Measurements from ENCODE around the gene RALGAPA2. TPM values are rescaled to one million over a fixed set of nuclear protein-coding genes. Genes with fewer than 3 reads are reported as not detected.

The RALGAPA2 gene
- total RNA-seq, 2 experiments from 2014 or later, result 11.7 to 16.0 TPM

DNA sequence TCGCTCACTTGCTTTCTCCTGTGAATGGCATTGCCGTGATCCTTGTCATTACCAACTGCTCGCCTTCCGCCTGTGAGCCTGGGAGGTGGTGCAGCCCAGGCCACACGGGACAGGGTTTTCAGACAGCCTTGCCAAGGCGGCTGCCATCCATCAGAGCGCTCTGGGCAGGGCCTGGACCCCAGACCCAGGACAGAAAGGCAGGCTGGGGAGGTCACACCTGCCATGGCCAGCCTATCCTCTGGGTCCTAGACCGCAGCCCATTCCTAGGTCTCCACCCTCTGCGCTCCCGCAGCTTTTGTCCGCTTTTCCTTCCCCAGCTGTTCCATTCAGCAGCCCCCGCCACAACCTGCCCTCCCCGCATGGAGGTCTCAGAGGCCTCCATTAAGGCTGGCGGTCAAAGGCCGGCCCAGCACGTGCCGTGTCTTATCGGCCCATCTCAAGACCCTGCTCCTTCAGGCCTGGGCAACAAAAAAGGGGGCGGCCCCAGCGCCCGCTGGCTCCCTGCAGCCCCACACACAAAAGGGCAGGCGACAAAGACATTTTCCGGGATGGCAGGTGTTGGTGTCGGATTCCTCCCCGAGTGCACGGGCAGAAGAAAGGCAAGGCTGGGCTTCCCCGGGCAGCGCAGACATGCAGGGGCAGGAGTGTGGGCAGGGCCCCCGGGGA, 316.4 kb downstream of the RALGAPA2 start:
- Mint-ChIP-seq H3K9me3 (ENCODE audit: low read depth) (no peaks in the 10 kb centered on the region), H3K27ac (no peak overlapping the region), H3K27me3 (no peaks in the 10 kb centered on the region), H3K4me1 (no peaks in the 10 kb centered on the region), H3K4me3 (no peak overlapping the region), H3K36me3 (no peaks in the 10 kb centered on the region)
- ATAC-seq (no peak), DNase-seq (no peak)
- CTCF ChIA-PET, result no interaction called here

DNA sequence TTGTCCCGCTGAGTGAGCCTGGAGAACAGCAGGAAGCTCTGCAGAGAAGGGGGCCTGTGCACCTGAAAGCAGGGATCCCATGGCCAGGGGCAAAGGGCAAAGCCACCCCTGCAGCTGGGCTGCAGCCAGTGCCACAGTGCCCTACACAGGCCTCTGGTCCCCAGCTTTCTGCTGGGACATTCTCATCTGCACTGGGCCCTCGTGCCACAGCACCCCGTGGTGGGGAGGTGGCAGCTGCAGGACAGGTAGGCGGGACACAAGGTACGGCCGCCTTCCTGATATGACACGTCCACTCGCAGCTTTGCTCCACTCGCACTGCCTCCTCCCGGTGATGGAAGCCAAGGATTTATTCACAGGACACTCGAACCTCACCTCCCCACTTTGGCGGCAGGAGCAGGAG, 317.4 kb downstream of the RALGAPA2 start:
- ATAC-seq (no peak), DNase-seq (no peak)
- Mint-ChIP-seq H3K27me3 (no peaks in the 10 kb centered on the region), H3K36me3 (no peaks in the 10 kb centered on the region), H3K9me3 (ENCODE audit: low read depth) (no peaks in the 10 kb centered on the region), H3K27ac (no peak overlapping the region), H3K4me3 (no peak overlapping the region), H3K4me1 (no peaks in the 10 kb centered on the region)
- CTCF ChIA-PET, result no interaction called here

DNA sequence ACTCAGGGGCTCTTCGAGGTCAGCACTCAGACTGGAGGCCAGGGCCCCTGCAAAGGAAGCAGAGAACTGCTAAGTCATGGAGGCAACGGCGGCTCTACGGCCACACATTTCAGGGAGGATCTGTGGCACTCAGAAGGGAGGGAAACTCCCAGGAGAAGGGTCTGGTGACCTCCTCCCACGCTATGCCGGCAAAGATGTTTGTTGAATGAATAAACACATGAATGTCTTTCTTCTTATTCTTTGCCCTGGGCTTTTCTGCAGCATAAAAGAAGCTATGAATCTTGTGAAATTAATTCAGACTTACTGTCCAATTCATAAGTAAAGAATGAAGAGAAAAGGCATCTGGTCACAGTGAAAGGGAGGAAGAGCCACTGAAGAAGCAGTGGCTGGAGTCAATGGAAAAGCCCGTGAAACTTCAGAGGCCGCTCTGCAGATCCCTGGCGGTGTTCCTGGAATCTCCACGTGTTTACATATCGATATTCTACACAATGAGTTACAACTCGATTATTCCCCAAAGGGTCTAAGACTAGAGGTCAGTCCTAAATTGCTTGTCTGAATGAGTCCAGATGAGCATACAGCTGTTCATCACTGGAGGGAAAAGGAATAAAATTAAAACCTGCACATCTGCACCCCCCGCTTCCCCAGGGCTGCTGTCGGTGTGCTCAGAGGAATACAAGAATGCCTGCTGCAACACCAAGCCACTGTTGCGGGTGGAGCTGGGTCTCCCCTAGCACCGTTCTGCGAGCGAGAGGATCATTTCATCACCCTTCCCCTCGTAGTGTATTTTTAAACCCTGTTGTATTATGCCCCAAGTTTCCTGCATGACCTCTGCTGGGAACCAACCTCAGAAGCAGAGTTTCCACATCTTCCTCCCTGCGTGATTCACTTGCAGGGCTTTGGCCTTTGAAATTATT, 319.0 kb downstream of the RALGAPA2 start:
- CTCF ChIA-PET, result interaction anchor here (0.9 kb wide), 1 partner anchor 168 kb away, joined by 3 read pairs; no protein-coding TSS in a partner anchor
- no peak overlapping the region for H3K4me3 Mint-ChIP-seq
- no peak overlapping the region for H3K27ac Mint-ChIP-seq
- H3K27me3 Mint-ChIP-seq, result no peaks in the 10 kb centered on the region
- no peak for ATAC-seq
- DNase-seq, result no peak
- H3K36me3 Mint-ChIP-seq, result no peaks in the 10 kb centered on the region
- no peaks in the 10 kb centered on the region for H3K4me1 Mint-ChIP-seq
- no peaks in the 10 kb centered on the region for H3K9me3 Mint-ChIP-seq (ENCODE audit: low read depth)

DNA sequence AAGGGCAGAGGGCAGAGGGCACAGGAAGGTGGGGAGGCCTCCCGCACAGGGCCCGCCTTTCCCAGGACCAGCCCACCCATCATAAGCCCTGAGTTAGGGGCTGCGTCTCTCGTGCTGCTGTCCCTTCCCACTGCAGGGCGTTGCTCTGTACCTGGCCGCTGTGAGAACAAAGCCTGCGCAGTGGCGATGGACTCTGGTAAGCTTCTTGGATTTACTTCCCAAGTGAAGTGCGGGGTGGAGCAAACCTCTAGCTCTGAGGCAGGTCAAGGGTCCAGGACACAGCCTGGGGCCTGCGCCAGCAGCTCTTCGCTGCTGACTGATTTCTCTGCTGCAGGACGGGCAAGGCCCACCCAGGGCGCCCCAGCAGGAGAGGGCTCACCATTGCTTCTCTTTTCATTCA, 320.7 kb downstream of the RALGAPA2 start:
- H3K9me3 Mint-ChIP-seq (ENCODE audit: low read depth), result no peaks in the 10 kb centered on the region
- CTCF ChIA-PET, result no interaction called here
- no peak overlapping the region for H3K4me3 Mint-ChIP-seq
- DNase-seq, result no peak
- no peaks in the 10 kb centered on the region for H3K4me1 Mint-ChIP-seq
- no peaks in the 10 kb centered on the region for H3K36me3 Mint-ChIP-seq
- no peak for ATAC-seq
- no peak overlapping the region for H3K27ac Mint-ChIP-seq
- H3K27me3 Mint-ChIP-seq, result no peaks in the 10 kb centered on the region

DNA sequence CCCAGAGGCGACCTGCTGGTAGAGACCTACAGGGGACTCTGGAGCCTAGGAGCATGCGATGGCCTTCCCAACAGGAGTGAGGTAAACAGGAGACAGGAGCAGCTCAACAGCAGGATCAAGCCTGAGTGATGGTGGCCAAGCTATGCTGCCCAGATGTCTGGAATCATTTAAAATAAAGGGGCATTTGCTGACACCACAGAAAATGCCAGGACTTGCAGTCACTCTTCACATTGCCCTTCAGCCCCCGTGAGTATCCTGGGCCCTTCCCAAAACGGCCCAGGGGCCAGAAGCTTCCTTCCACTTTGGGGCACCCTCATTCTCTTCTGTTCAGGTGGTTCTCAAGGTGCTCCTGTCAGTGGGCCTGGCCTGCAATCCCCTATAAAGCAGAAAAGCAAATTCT, 321.3 kb downstream of the RALGAPA2 start:
- no peak for DNase-seq
- no peaks in the 10 kb centered on the region for H3K9me3 Mint-ChIP-seq (ENCODE audit: low read depth)
- H3K27me3 Mint-ChIP-seq, result no peaks in the 10 kb centered on the region
- H3K36me3 Mint-ChIP-seq, result no peaks in the 10 kb centered on the region
- CTCF ChIA-PET, result no interaction called here
- no peak for ATAC-seq
- no peak overlapping the region for H3K4me3 Mint-ChIP-seq
- H3K4me1 Mint-ChIP-seq, result no peaks in the 10 kb centered on the region
- H3K27ac Mint-ChIP-seq, result no peak overlapping the region

DNA sequence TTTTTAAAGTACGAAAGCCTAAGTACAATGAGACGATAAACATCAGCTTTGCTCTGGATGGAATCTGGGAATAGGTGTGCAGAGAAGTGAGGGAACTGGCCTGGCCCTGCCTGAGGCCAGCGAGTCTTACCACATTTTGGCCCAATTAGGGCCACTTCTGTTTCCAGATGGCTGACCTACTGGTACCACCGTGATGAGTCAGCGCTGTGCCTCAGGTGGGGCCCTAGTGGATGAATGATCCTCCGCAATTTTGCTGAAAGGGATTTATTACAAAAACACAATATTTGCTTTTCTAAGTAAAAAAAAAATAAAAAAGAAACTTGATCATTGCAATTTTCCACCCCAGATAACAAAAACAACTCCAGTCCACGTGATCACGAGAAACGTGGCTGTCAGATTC, 322.1 kb downstream of the RALGAPA2 start:
- Mint-ChIP-seq H3K4me3 (no peak overlapping the region), H3K9me3 (ENCODE audit: low read depth) (no peaks in the 10 kb centered on the region), H3K27ac (no peak overlapping the region), H3K27me3 (no peaks in the 10 kb centered on the region), H3K36me3 (no peaks in the 10 kb centered on the region), H3K4me1 (no peaks in the 10 kb centered on the region)
- ATAC-seq, result no peak
- CTCF ChIA-PET, result no interaction called here
- no peak for DNase-seq

DNA sequence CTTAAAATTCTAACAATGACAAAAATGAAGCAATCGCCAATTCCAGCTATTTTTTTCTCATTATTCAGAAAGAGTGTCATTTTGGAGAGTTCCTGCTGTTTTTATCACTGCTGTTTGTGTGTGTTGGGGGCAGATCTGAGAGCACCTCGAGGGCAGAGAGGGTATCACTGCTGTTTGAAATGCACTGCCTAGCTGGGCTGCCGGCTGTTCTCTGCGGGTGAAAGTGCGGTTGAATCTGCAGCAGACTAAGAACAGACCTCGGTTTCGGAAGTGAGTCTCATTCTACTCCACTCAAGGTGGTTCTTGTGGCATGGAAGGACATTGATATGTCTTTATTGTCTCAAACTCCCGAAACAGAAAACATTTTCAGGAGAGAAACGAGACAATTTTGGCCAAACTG, 326.3 kb downstream of the RALGAPA2 start:
- CTCF ChIA-PET, result no interaction called here
- no peaks in the 10 kb centered on the region for H3K4me1 Mint-ChIP-seq
- H3K27ac Mint-ChIP-seq, result no peak overlapping the region
- H3K27me3 Mint-ChIP-seq, result peaks cover 4% of the 10 kb centered on the region
- no peaks in the 10 kb centered on the region for H3K9me3 Mint-ChIP-seq (ENCODE audit: low read depth)
- H3K36me3 Mint-ChIP-seq, result no peaks in the 10 kb centered on the region
- no peak overlapping the region for H3K4me3 Mint-ChIP-seq
- DNase-seq (no peak), ATAC-seq (no peak)

DNA sequence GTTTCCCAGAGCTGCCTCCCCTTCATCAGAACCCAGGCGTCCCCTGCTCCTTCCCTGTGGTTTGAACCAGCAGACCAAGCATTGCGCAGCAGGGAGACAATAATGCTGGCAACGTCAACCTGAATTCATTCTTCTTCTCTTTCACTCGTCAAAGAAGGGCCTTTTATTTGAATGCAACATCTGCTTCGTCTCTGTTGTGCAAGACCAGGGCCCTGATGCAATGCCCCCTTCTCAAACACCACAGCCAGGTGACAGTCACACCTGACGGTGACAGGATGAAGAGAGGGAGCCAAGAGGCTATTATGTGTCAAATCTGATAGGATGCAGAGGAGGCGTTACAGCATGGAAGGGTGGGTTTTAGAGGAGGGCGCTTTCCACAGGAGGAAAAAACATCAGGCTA, 336.6 kb downstream of the RALGAPA2 start:
- no peak overlapping the region for H3K4me3 Mint-ChIP-seq
- no peaks in the 10 kb centered on the region for H3K4me1 Mint-ChIP-seq
- CTCF ChIA-PET, result no interaction called here
- peaks cover 55% of the 10 kb centered on the region for H3K27me3 Mint-ChIP-seq
- H3K9me3 Mint-ChIP-seq (ENCODE audit: low read depth), result peaks cover under 1% of the 10 kb centered on the region
- DNase-seq (no peak), ATAC-seq (no peak)
- no peak overlapping the region for H3K27ac Mint-ChIP-seq
- no peaks in the 10 kb centered on the region for H3K36me3 Mint-ChIP-seq

DNA sequence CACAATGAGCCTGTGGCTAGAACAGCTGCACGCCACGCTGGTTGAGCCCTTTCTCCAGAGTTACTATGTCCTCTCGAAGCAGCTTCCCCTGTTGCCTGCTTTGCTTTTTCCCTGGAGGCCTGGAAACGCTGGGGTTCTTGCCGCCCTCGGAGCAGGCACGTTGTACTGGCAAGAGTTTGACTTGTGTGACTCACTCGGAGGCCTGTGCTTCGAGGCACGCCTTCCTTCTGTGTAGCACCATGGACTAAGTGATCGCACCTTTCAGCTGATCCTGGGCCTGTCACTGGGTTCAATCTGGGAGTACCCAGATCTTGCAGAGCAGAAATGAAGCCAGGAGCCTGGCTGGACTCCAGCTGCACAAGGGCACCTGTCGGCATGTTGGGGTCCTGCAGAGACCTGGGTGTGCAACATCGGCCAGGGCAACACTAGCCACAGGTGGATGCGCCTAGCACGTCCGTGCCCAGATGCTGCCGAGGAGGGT, 339.3 kb downstream of the RALGAPA2 start:
- no peak overlapping the region for H3K27ac Mint-ChIP-seq
- no peaks in the 10 kb centered on the region for H3K9me3 Mint-ChIP-seq (ENCODE audit: low read depth)
- CTCF ChIA-PET, result no interaction called here
- H3K4me3 Mint-ChIP-seq, result no peak overlapping the region
- peaks cover 64% of the 10 kb centered on the region for H3K27me3 Mint-ChIP-seq
- H3K4me1 Mint-ChIP-seq, result peaks cover 4% of the 10 kb centered on the region
- DNase-seq (no peak), ATAC-seq (no peak)
- no peaks in the 10 kb centered on the region for H3K36me3 Mint-ChIP-seq

DNA sequence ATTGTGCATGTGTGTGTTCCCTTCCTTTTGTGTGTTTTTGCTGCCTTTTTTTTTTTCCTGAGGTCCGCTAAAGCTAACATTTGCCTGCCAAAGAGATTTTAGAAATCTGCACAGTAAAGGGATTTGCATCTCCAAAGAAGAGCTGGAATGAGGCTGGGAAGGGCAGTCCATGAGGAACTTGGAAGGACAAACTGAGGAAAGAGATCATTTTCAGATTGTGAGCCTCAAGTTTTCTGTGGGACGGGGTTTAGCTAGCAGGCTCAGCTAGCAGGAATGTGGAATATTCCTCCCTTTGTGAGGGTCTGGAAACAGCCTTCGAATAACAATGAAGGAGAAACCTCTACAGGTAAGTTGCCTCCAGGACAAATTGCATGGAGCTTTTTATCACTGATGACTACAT, 340.8 kb downstream of the RALGAPA2 start:
- H3K9me3 Mint-ChIP-seq (ENCODE audit: low read depth), result no peaks in the 10 kb centered on the region

DNA sequence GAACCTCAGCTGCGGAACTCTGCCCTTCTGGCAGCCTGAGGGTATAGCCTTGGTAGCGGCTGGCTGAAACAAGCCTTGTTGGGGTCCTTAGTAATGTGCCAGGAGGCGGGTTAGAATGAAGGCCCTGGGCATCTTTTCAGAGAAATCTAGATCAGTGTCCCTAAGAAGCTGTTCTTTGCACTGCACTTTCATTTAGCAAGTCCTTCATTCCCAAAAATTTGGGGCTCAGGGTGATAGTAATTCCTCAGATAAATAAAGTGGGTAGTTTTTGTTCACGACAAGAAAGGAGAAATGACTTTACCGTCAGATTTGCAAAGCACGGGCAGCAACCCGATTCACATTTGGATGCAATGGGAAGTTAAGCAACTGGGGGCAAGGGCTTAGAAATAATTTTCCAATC, 341.4 kb downstream of the RALGAPA2 start:
- CTCF ChIA-PET, result interaction anchor here (1.2 to 1.8 kb wide), 3 partner anchors 223 to 865 kb away, joined by 3 to 5 read pairs (median 4); no protein-coding TSS in a partner anchor
- no peak for DNase-seq
- Mint-ChIP-seq H3K4me3 (no peak overlapping the region), H3K27me3 (peaks cover 76% of the 10 kb centered on the region), H3K27ac (no peak overlapping the region), H3K36me3 (no peaks in the 10 kb centered on the region), H3K9me3 (ENCODE audit: low read depth) (no peaks in the 10 kb centered on the region), H3K4me1 (peaks cover 6% of the 10 kb centered on the region)
- no peak for ATAC-seq

More for the DNA sequence above, 340.8 kb downstream of the RALGAPA2 start:
- ATAC-seq (no peak), DNase-seq (no peak)
- peaks cover 74% of the 10 kb centered on the region for H3K27me3 Mint-ChIP-seq
- peaks cover 6% of the 10 kb centered on the region for H3K4me1 Mint-ChIP-seq
- H3K4me3 Mint-ChIP-seq, result no peak overlapping the region
- no peaks in the 10 kb centered on the region for H3K36me3 Mint-ChIP-seq
- CTCF ChIA-PET, result interaction anchor here (0.7 to 1.8 kb wide), 3 partner anchors 202 to 489 kb away, joined by 3 to 5 read pairs (median 3); no protein-coding TSS in a partner anchor
- H3K27ac Mint-ChIP-seq, result no peak overlapping the region

DNA sequence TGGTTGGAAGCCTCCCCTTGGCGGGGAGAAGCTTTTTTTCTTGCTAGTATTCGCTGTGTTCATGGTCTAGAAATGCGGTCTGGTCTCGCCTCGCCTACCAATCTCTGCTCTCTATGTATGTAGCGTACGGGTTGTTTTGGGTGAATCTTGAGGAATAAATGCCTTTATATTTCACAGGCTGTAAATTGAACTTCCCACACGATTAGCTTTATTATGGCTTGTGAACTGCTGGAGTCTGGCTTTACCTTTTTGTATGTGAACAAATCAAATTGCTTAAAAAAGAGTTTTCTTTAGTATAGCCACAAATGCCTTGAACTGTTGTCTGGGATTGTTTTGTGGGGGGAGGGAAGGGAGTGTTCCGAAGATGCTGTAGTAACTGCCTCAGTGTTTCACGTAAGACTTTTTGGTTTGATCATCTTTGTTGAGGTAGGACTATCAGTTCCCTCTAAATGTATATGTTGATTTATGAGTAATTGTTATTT, 342.3 kb downstream of the RALGAPA2 start:
- no peaks in the 10 kb centered on the region for H3K36me3 Mint-ChIP-seq
- no peaks in the 10 kb centered on the region for H3K9me3 Mint-ChIP-seq (ENCODE audit: low read depth)
- CTCF ChIA-PET, result interaction anchor here (1.2 kb wide), 1 partner anchor 866 kb away, joined by 4 read pairs; no protein-coding TSS in a partner anchor
- peak overlapping the region; percentile 47 for H3K27ac Mint-ChIP-seq
- ATAC-seq (no peak), DNase-seq (no peak)
- H3K4me1 Mint-ChIP-seq, result peaks cover 10% of the 10 kb centered on the region
- H3K27me3 Mint-ChIP-seq, result peaks cover 77% of the 10 kb centered on the region
- H3K4me3 Mint-ChIP-seq, result peak overlapping the region; percentile 29

DNA sequence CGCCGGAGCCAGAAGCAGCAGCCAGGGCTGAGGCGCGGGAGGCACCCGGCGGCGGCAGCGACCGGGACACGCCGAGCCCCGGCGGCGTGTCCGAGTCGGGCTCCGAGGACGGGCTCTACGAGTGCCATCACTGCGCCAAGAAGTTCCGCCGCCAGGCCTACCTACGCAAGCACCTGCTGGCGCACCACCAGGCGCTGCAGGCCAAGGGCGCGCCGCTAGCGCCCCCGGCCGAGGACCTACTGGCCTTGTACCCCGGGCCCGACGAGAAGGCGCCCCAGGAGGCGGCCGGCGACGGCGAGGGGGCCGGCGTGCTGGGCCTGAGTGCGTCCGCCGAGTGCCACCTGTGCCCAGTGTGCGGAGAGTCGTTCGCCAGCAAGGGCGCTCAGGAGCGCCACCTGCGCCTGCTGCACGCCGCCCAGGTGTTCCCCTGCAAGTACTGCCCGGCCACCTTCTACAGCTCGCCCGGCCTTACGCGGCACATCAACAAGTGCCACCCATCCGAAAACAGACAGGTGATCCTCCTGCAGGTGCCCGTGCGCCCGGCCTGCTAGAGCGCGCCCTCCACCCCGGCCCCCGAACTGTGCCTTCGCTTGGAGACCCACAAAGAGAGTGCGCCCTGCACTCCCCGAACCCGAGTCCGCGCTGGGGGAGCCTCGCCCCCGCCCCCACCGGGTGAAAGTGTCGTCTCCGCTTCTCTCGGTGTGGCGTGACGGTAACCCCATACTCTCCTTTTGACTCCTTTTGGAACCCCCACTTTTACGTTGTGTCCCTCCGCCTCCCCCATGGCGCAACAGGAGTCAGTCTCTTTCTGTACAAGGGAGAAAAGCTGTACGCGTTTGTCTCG, 343.0 kb downstream of the RALGAPA2 start:
- CTCF ChIA-PET, result no interaction called here
- peak overlapping the region; percentile 29 for H3K4me3 Mint-ChIP-seq
- ATAC-seq, result no peak
- peaks cover 79% of the 10 kb centered on the region for H3K27me3 Mint-ChIP-seq
- H3K4me1 Mint-ChIP-seq, result peaks cover 12% of the 10 kb centered on the region
- no peak for DNase-seq
- no peaks in the 10 kb centered on the region for H3K36me3 Mint-ChIP-seq
- peak overlapping the region; percentile 47 for H3K27ac Mint-ChIP-seq
- no peaks in the 10 kb centered on the region for H3K9me3 Mint-ChIP-seq (ENCODE audit: low read depth)
